HG03196 (cell line): ENCODE data around the gene CASP7.
"Not testable (repeated sequence)": the region's sequence is repeated elsewhere in the genome, so short reads cannot be mapped to it uniquely, and the experiment has no call there.

Experiments used
- ATAC-seq: cut with Tn5 transposase; IDR thresholded peaks from one replicate; pipeline ENCODE4 v1.9.1; 2021; ENCODE audit not compliant: unreplicated experiment

The CASP7 gene

GRCh38 chr10:113752553-113752952 is 72.8 kb downstream of the CASP7 start:
- ATAC-seq: no peak

- ATAC-seq: no peak
Observed at GRCh38 chr10:113753020-113753692, 73.4 kb downstream of the CASP7 start.

DNA sequence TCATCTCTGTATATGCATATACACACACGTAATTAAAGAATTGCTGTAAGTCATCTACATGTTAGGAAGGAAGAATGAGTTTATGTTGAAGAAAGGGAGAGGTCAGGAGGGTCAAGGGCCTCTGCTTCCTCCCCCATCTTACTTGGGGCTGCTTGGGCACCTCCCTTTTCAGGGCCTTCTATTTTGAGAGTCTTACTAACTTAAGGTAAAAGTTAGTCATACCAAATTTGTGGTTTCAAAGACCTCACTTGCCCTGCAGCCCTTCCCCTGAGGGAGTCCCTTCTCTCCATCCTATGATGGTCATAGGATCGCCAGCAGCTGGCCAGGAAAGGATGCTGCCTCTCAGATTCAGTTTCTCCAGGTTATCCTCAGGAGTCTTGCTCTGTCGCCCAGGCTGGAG is 74.4 kb downstream of the CASP7 start:
- ATAC-seq: no peak

DNA sequence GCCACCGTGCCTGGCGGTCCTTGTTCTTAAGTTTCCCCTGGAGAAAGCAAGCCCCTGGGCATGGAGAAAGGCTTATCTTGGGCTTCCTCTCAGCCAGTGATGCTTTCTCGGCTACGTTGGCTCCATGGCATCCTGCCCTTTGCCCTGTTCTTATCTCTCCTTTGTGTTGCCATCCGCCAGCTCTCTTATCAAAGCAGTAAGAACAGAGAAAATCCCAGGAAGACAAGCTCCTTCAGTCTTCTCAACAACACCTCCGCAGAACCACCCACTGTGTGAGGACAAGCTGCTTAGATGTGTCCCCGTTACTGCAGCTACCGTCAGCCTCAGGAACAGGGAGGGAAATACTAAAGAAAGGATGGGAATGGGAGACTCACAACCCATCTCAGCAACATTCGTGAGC is 75.1 kb downstream of the CASP7 start:
- no peak for ATAC-seq

- ATAC-seq: no peak
Observed at GRCh38 chr10:113756940-113757543, 77.3 kb downstream of the CASP7 start.

GRCh38 chr10:113762083-113762482 is 82.4 kb downstream of the CASP7 start:
- no peak for ATAC-seq

- ATAC-seq: no peak
Observed at GRCh38 chr10:113764582-113764981, 84.9 kb downstream of the CASP7 start.

DNA sequence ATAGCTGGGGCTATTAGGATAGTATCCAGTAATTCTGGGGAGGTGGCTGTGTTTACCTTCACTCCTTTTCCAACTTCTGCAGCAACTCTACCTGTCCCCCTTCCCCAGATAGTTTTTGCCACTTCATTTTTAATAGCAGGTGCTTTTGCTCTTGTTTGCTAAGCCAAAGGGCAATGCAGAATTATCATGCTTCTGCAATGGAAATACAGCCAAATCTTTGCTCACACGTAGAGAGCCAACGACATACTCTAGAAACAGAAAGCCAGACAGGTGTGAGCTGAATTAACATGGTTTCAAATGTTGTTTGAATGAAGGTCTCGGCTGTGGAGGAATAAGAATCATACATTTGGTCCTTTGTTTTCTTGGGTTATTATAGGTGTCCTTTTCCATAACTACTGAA is 86.2 kb downstream of the CASP7 start:
- no peak for ATAC-seq

DNA sequence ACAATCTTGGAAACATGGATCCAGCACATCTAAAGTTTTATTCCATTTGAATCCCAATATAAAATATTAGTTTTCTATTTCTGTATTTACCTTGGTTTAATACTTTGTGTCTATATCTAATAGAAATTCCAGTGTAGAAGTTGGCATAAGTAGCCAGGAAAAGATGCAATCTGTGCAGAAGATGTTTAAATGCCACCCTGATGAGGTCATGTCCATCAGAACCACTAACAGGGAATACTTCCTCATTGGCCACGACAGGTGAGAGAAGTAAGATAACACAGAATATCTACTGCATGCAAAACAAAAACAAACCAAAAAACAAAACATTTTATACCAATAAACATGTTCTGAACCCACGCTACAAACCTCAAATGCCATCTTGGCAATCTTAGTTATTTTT is 87.5 kb downstream of the CASP7 start:
- no peak for ATAC-seq

DNA sequence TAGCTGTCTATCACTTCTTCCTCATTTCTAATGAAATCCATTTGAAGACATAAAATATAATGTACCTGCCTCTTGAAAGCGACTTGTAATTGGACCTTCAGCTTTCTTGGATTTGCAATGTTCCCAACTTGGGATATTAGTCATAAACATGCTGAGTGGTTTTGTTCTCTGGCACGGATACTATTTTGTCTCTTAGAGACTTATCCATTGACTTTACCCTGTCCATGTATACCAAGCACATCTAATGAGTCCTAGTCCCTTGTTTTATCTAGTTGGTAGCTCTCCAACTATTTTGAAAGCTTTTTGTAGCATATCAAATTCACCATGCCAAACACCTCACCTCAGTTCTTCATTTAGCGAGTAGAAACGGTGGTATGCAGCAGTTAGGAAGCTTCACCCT is 90.6 kb downstream of the CASP7 start:
- no peak for ATAC-seq

DNA sequence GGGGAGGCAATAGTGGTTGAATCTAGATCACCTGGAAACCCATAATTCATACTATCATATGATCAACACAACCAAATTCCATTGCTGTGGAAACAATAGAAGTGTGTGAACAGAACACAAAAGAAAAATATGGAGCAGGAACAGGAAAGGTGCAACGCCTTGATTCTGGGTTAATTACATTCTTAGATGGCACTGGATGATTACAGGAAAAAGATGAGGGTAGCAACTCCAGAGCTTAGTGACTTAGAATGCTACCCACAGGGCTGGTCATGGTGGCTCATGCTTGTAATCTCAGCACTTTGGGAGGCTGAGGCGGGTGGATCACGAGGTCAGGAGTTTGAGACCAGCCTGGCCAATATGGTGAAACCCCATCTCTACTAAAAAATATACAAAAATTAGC is 91.4 kb downstream of the CASP7 start:
- not testable (repeated sequence) for ATAC-seq

DNA sequence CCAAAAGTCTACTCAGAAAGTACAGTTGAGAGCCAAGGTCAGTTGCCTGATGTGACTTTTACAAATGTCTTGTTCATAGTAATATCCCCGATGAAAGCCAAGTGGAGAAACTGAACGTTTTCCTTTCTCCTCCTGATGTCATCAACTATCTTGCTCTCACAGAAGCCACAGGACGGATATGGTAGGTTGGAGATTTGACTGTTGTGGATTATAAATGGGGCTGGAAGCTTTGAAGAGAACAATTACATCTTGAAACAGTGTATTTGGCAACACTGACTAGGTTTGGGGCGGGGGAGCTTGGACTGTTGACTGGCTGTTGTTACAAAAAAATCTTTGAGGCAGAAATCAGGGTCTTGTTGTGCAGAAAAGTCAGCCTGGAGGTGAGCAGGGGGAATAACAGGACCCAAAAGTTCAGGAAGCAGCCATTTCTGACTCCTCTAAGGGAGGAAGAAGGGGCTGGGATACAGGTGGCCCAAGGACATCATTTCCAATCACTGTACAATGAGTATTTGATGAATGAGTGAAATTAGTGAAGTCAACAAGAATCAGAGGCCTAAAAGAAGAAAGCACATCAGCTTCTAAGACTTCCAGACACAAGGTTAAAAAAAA is 96.1 kb downstream of the CASP7 start:
- ATAC-seq: no peak

- no peak for ATAC-seq
Observed at GRCh38 chr10:113776553-113776952, 96.8 kb downstream of the CASP7 start.
